Measurements from ENCODE around the gene HELT.

The HELT gene

DNA sequence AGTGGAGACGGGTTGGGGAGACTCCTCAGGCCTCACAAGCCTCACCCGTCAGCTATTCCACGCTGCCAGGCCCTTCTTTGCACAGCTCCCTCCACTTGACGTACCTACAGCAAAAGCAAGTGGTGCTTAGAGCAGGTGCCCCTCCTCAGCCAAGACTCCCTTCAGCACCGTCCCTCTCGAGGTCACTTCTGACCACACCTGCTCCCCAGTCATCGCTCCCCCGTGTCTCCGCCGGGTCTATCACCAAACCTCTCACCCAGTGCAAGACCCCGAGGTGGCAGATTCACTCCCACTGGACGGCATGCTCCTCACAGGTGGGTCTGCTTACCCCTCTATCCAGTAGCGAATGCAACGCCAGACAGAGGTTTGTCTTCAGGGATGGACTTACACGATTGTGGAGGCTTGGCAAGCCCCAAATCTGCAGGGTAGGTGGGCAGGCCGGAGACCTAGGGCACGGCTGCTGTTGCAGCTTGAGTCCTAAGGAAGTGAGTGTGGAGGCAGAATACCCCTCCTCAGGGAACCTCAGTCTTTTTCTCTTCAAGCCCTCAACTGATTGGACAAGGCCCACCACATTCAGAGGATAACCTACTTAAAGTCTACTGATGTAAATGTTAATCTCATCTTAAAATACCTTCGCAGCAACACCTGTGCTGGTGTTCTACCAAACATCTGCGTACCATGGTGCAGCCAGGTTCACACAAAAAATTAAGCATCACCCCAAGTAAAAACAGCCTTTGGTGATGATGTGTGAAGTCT is 14.5 kb upstream of the HELT start:
- no peak for FAIRE-seq
- DNase-seq (ENCODE audit: low spot score), result no peak

- DNase-seq (ENCODE audit: low spot score) (no peak), FAIRE-seq (no peak)
Measured at GRCh38 chr4:185004562-185005218, 13.6 kb upstream of the HELT start.

- FAIRE-seq (no peak), DNase-seq (ENCODE audit: low spot score) (peak; percentile 81)
Measured at GRCh38 chr4:185005219-185005819, 13.0 kb upstream of the HELT start.

DNA sequence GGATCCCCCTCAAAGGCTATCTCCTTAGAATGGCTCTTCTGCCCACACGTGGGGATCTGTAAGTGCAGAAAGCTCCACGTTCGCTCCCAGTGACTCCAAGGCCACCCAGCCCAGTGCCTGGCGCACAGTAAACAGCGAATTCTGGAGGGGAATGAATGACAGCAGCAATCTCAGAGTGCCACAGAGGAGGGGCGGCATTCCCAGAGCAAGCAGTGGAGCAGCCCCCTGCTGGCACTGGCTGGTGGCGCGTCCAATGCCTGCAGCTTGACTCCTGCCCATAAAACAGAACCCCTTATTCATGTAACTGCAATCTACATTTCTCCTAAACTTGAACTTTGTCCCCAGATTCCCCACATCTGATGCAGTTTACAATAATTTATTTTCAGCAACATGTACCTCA is 6.9 kb upstream of the HELT start:
- FAIRE-seq, result no peak
- peak; percentile 63 for DNase-seq (ENCODE audit: low spot score)

DNA sequence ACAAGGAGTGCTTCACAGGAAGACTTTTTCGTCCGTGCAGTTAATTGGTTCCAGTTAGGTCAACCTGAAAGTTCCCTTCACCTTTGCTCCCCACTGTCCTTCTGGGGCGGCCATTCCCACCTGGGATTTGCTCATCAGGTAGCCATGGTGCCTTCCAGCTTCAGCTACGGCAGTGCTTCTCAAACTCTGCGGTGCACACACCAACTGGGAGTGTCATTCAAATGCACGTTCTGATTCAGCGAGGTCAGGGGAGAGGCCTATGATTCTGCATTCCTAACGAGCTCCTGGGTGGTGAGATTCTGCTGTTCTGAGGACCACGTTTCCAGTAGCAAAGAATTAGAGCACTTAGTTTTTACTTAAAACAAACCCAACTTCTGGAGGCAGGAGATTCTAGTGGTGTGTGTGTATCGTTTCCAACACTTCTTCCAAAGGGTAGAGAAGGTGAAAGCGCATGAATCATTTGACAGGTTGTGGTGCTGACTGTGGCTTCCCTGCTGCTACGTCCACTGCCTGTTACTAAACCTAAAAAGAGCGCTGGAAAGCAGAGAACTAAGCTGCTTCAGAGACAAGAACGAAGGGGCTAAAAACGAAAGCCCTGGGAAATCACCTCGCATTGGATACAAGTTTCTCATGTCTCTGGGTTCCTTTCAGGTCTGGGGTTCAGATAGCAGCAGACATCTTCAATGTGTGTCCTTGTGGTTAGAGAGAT is 4.7 kb upstream of the HELT start:
- DNase-seq (ENCODE audit: low spot score) (no peak), FAIRE-seq (no peak)

DNA sequence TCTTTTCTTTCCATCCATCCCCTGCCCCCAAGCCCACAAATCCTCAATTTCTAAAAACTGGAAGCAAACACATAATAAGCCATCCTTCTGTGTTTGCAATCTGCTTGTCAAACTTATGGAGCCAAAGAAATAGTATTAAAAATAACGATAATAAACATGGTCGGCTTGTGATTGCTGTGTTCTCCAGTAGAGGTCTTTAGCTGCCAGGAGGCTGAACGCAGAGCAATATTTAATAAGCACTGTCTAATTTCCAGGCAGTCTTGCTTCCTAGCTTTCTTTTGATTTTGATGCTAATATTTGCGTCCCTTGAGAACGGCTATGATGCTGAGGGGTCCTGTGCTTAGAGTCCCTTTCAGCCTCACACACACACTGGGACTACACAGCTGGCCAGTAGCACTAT is 3.2 kb upstream of the HELT start:
- FAIRE-seq, result no peak

DNA sequence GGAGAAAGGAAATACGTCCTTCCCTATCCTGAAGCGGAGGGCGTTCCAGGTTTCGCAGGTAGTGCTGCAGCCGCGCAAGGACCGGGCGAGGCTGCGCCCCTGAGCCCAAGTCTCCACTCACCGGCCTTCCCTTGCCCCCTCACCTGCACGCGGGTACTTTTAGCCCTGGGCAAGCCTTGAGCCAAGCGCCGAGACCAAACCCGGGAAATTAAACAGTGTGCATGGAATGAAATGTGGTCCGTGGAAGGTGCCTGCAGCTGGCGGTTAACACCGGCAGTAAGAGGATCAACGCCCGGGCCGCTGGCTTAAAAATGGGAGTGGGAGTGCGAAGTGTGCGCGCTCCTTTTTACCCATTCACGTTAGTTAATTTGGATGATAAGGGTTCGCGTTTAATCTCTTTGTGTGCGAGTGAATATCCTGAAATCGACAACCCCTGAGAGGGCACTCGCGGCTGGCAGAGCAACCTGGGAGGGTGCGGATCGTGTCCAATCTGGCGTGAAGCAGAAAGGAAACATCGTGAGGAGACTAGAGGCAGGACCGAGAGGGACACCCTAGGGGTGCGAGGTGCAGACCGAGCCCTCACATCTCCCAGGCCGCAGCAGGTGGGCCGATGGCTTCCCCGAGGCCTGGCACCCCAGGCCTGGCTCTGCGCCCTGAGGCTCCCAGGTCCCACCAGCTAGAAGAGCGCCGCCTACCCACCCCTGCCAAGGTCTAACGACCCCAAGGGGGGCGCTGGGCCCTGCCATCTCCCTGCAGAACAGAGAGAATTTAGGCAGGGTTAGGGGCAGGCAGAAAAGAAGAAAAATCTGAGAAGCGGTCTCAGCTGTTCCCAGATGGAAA is 2.0 kb upstream of the HELT start:
- FAIRE-seq (no peak), DNase-seq (ENCODE audit: low spot score) (no peak)

More for the DNA sequence above, 3.2 kb upstream of the HELT start:
- DNase-seq (ENCODE audit: low spot score), result no peak

DNA sequence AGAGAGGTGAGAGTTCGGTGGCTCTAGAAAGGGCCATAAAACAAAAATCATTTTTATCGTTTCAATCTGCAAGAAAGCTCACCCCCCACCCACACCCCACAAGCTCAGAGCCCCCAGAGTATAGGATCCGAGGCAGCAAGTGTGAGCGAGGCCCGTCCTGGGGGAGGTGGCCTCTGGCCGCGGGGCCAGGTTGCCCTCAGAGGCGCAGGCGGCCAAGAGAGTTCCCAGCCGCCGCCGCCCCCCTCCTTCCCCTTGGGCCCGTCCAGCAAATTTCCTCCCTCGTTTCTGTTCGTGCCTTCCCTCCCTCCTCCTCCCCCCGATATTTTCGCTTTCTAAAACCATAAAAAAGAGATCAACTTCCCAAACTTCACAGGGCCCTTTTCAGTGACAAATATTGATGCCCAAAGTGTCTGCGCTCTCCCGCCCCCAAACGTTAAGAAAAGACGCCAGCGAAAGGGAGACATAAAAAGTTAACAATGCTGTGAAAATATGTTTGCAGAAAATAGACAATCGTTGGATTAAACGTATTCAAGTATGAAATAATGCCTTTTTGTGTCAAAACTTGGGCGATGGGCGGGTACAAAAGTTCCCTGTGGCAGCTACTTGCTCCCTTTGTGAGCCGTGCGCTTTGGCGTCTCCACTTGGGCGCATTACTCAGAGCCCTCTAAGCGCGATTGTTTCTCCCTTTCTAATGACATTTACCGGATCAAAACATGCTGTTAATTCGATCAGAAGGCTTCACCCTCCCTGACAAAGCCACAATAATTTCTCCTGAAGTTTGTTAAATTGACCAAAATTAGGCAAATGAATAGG is 1.1 kb upstream of the HELT start:
- no peak for DNase-seq (ENCODE audit: low spot score)
- no peak for FAIRE-seq

DNA sequence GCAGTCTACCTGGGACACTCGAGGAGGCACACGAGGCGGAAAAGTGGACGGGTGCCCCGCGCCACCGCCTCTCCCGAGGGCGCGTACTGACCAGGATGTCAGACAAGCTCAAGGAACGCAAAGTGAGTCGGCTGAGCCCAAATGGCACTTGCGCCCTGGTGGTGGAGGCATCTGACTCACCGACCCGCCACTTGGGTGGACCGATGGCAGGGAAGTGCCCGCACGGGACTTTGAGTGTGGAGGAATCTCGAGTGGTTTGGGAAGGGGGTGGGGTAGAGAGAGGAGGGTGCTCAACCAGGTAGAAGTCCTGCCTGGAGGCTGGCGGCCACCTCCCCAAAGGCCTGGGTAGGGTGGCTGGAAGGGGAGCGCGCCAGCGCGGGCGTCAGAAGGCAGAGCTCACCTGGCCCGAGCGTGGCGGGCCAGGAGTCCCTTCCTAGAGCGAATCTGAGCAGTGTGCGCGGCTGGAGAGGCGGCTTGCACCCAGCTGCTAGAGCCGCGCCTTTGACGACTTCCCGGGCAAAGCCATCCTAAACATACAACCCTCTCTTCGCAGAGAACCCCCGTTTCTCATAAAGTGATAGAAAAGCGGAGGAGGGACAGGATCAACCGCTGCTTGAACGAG is 655 bp downstream of the HELT start:
- DNase-seq (ENCODE audit: low spot score), result no peak

GRCh38 chr4:185019456-185020292 is 1.4 kb downstream of the HELT start:
- FAIRE-seq, result no peak
- DNase-seq (ENCODE audit: low spot score), result no peak

More for the DNA sequence above, 655 bp downstream of the HELT start:
- no peak for FAIRE-seq

- no peak for DNase-seq (ENCODE audit: low spot score)
- no peak for FAIRE-seq
Measured at GRCh38 chr4:185020293-185020808, 2.1 kb downstream of the HELT start.

DNA sequence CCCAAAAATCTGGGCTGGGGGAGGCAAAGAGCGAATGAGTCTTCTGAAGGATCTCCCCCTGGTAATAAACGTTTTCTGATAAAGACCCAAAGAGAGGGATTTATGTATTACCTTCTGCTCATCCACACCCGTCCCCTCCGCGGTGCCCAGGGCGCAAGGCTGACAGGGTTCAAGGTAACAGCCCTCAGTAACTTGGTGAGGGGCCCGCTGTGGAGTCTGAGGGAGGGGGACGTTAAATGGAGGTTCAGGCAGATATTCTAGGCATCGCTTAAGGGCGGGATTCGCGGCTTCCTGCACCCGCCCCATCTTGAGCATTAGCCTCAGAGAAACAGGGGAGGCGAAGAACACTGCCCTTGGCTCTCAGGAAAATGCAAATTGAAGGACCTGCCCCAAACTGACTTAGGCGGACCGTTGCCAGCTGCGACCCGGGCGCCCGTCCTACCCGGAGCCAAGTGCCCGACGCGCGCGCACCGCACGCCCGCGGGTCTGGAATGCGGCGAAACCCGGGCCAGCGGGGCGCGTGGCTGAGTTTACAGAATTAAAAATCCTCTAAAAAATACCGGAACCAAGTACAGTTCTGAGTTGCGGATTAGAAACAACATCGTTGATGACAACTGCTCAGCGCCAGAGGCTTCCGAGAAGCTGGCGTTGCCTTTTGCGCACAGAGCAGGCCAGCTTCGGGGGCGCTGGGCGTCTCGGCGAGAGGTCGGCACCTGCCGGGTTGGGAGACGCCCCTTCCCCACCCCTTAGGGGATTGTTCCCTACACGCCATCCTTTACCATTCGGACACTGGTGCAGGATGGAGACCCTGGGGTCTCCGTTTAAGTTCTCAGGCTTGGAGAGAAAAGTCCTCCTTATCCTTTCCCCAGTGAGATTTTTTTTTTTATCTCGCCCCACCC is 2.8 kb downstream of the HELT start:
- FAIRE-seq, result no peak
- no peak for DNase-seq (ENCODE audit: low spot score)

- DNase-seq (ENCODE audit: low spot score), result no peak
- no peak for FAIRE-seq
Measured at GRCh38 chr4:185023471-185023870, 5.2 kb downstream of the HELT start.

DNA sequence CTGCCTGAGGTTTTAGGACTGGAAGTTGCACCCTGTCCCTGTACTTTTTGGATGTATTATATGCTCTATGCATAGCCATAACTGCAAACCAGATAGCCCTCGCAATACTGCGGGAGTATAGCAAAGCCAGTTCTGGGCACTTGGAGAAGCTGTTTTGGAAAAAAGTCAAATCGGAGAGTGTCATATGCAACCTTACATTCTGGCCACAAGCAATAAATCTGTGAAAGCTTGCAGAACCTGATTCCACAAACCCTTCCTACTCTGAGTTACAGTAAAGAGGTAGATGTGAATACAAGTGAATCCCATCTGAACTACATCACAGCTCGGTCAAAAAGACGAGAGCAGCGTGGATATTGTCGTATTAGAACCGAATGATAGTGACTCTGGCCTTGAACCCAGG is 10.3 kb downstream of the HELT start:
- DNase-seq (ENCODE audit: low spot score), result no peak

DNA sequence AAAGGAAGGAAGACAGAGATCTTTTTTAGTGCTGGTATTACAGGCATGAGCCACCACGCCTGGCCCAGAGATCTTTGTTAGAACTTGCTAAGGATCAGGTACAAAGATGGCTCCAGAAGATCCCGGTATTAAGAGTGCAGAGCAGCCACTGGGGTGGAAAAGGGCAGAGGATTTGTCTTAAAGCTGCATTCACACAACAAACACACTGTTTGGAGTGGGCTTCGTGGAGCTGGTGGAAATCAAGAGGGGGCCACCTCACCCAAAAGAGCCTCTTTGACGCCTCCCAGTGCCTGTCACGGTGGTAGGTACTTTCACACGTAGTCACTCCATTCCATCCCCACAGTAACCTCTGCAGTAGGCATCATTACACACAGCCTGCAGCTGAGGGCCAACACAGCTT is 13.3 kb downstream of the HELT start:
- no peak for FAIRE-seq

More for the DNA sequence above, 10.3 kb downstream of the HELT start:
- FAIRE-seq, result no peak

GRCh38 chr4:185033072-185033471 is 14.8 kb downstream of the HELT start:
- FAIRE-seq (no peak), DNase-seq (ENCODE audit: low spot score) (no peak)

More for the DNA sequence above, 13.3 kb downstream of the HELT start:
- no peak for DNase-seq (ENCODE audit: low spot score)

- DNase-seq (ENCODE audit: low spot score) (no peak), FAIRE-seq (no peak)
Measured at GRCh38 chr4:185033950-185034349, 15.7 kb downstream of the HELT start.

GRCh38 chr4:185035284-185035683 is 17.0 kb downstream of the HELT start:
- DNase-seq (ENCODE audit: low spot score) (no peak), FAIRE-seq (no peak)

Measured in urothelium cell line (cell line).